GM10266 (cell line): ENCODE results near the gene SPIN1.

Experiments used
- DNase-seq: peaks from one replicate; pipeline ENCODE4 v3.0.0; 2012; ENCODE audit errors: extremely low spot score
- CTCF ChIP-seq: IDR thresholded peaks from 2 replicates; pipeline ENCODE4 v1.5.1; 2012; ENCODE audit warnings: mild to moderate bottlenecking, low read depth; ENCODE audit not compliant: control insufficient read depth, insufficient read depth; ENCODE audit errors: missing control alignments

Gene SPIN1

DNA sequence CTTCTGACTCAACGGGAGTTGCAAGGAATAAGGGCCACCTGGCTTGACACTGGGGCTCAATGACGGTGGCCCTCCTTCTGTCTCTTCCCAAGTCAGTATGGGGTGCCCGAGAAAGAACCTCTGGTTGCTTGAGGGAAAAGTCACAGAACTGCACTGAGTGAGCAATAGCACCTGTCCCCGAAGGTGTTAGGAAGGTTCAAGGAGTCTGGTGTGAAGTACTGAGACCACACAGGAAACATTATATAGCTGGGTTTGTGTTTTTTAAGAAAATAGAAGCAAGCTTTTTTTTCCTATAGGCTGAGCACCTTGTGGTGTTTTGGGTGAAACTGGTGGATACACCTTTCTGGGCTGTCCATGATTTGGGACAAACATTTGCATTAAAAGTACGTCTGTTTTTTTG is 62.9 kb downstream of the SPIN1 start:
- no peak for DNase-seq
- TF ChIP-seq CTCF, result no peak

DNA sequence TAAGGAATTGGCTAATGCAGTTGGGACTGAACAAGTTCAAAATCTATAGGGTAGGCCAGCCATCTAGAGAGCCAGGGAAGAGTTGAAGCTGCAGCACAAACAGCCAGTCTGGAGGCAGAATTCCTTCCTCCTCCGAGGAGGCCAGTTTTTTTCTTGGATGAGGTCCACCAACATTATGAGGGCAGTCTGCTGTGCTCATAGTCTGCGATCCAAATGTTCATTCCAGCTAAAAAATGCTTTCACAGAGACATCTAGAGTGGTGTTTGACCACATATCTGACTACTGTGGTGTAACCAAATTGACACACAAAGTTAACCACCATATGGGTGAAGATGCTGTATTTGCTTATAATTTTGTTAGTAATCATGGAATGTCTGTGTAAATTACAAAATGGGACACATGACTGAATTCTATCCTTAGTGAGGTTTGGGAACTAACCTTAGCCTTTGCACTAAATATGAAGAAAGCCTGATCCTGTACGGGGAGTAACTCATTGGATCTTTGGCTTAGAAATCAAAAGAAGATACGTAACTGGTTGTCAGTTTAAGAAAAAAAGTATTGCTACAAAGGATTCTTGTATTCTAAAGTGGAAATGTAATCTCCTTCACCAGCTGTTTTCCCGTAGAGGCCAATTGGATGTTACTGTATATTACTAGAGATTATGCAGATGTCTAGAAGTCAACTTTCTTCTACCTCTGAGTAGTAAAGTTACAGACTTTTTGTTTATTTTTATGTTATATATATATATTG is 70.6 kb downstream of the SPIN1 start:
- no peak for DNase-seq

GRCh38 chr9:88460587-88461332 is 72.5 kb downstream of the SPIN1 start:
- no peak for DNase-seq
- TF ChIP-seq CTCF, result no peak

More for the DNA sequence above, 70.6 kb downstream of the SPIN1 start:
- TF ChIP-seq CTCF, result no peak

GRCh38 chr9:88462191-88462590 is 73.9 kb downstream of the SPIN1 start:
- DNase-seq, result no peak
- no peak for TF ChIP-seq CTCF

DNA sequence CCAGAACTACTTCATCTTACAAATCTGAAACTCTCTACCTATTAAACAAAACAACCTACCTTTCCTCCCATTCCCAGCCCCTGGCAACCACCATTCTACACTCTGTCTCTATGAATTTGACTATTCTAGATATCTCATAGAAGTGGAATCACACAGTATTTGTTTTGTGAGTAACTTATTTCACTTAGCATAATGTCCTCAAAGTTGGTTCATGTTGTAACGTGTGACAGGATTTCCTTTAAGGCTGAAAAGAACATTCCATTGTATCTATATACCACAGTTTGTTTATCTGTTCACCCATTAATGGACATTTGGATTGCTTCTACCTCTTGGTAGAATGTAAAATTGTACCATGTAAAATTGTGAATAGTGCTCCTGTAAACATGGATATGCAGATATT is 76.6 kb downstream of the SPIN1 start:
- no peak for TF ChIP-seq CTCF
- DNase-seq, result no peak

- no peak for TF ChIP-seq CTCF
- no peak for DNase-seq
These were observed 80.0 kb downstream of the SPIN1 start for GRCh38 chr9:88468226-88468625.

DNA sequence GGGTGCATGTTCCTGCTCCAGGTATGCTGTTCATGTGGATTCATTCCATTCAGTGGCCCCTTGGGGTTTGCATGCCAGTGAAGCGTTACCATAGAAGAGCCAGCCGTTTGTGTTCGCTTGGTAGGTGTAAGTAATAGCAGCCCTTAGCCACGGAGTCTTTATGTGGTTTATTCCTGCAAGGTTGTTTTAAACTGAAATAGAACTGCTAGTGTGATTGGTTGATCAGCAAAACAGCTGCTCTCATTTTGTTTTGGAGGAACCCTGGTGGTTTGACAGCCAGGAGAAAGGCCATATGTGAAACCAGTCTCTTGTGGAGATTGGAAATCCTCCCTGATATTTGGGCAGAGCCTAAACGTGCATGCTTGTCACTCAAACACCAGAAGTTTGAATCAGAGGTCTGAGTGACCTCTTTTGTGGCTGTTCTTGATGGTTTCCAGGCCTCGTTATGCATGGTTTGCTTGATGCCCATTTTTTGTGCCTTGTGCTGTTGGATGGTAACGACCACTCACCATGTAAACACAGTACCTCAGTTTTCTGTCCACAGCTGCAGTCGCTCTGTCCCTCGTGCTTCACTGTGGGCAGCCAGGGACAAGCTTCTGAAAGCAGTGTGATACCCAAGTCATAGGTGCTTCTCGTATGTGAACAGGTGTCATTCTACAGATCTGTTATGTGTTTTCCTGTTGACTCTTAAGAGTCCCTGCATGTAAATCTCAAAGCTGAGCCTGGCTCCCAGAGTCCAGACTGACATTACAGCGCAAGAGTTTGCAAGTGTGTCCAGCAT is 88.4 kb downstream of the SPIN1 start:
- no peak for DNase-seq
- no peak for TF ChIP-seq CTCF
